GM23338 (cell line): Measurements from ENCODE around the gene FAM20C. TPM values are rescaled to one million over a fixed set of nuclear protein-coding genes. Genes with fewer than 3 reads are reported as not detected.

Experiments
- ATAC-seq: fragments of 200-7000 bp; cut with Tn5 transposase; 3 replicates; pipeline ENCODE4 v1.9.1; 2020
- DNase-seq: peaks from one replicate; pipeline ENCODE4 v3.0.0-alpha.2; 2015; ENCODE audit warnings: low spot score
- H2AFZ ChIP-seq: fragments of 200-600 bp; sonication (generic); 2 replicates; pipeline ENCODE4 v1.8.0; 2016; ENCODE audit warnings: antibody characterized with exemption, mild to moderate bottlenecking, moderate library complexity
- H3F3A ChIP-seq: fragments of 200-600 bp; sonication (generic); replicated peaks from 2 replicates; pipeline ENCODE4 v1.8.0; 2017; ENCODE audit warnings: antibody characterized with exemption, mixed run types, low read depth
- H3K27ac ChIP-seq: fragments of 200-600 bp; sonication (generic); 2 replicates; pipeline ENCODE4 v1.6.1; 2016; ENCODE audit warnings: low read depth
- H3K27me3 ChIP-seq: fragments of 200-600 bp; sonication (generic); 2 replicates; pipeline ENCODE4 v1.8.0; 2016; ENCODE audit warnings: mild to moderate bottlenecking, mixed run types, moderate library complexity; ENCODE audit not compliant: insufficient read depth
- H3K36me3 ChIP-seq: fragments of 200-600 bp; sonication (generic); 2 replicates; pipeline ENCODE4 v1.8.0; 2016; ENCODE audit warnings: mild to moderate bottlenecking; ENCODE audit not compliant: insufficient read depth
- H3K4me1 ChIP-seq: fragments of 200-600 bp; sonication (generic); 2 replicates; pipeline ENCODE4 v1.8.0; 2016; ENCODE audit warnings: mild to moderate bottlenecking, moderate library complexity; ENCODE audit not compliant: insufficient read depth
- H3K4me2 ChIP-seq: fragments of 200-600 bp; sonication (generic); 2 replicates; pipeline ENCODE4 v1.7.1; 2017; ENCODE audit warnings: mixed run types
- H3K4me3 ChIP-seq: fragments of 200-600 bp; sonication (generic); 2 replicates; pipeline ENCODE4 v1.6.1; 2016; ENCODE audit warnings: mixed run types
- H3K79me2 ChIP-seq: fragments of 200-600 bp; sonication (generic); replicated peaks from 2 replicates; pipeline ENCODE4 v1.8.0; 2017; ENCODE audit warnings: mild to moderate bottlenecking; ENCODE audit not compliant: insufficient read depth
- H3K9me2 ChIP-seq: fragments of 200-600 bp; sonication (generic); 2 replicates; pipeline ENCODE4 v1.8.0; 2017; ENCODE audit not compliant: insufficient read depth
- H4K20me1 ChIP-seq: fragments of 200-600 bp; sonication (generic); replicated peaks from 2 replicates; pipeline ENCODE4 v1.8.0; 2017; ENCODE audit warnings: mild to moderate bottlenecking; ENCODE audit not compliant: insufficient read depth
- H3K27ac Mint-ChIP-seq: 2 replicates; pipeline ENCODE4 v1.8.0; 2020; ENCODE audit warnings: inconsistent platforms, mild to moderate bottlenecking, moderate library complexity, mixed read lengths
- H3K27me3 Mint-ChIP-seq: 3 replicates; pipeline ENCODE4 v1.8.0; 2022; ENCODE audit warnings: low read depth, mild to moderate bottlenecking, moderate library complexity, mixed read lengths, inconsistent platforms; ENCODE audit not compliant: insufficient read depth, poor library complexity
- H3K36me3 Mint-ChIP-seq: 3 replicates; pipeline ENCODE4 v1.8.0; 2021; ENCODE audit warnings: low read depth, mild to moderate bottlenecking, inconsistent platforms, moderate library complexity, mixed read lengths
- H3K4me1 Mint-ChIP-seq: 3 replicates; pipeline ENCODE4 v1.8.0; 2020; ENCODE audit warnings: mild to moderate bottlenecking, inconsistent platforms, mixed read lengths
- H3K4me3 Mint-ChIP-seq: 3 replicates; pipeline ENCODE4 v1.8.0; 2021; ENCODE audit warnings: moderate library complexity, mild to moderate bottlenecking, inconsistent platforms, mixed read lengths
- H3K9me3 Mint-ChIP-seq: 3 replicates; pipeline ENCODE4 v1.8.0; 2020; ENCODE audit warnings: moderate library complexity, mild to moderate bottlenecking, inconsistent platforms, mixed read lengths
- CREB1 ChIP-seq: fragments of 250-450 bp; sonication (Bioruptor Pico); IDR thresholded peaks from 2 replicates; pipeline ENCODE4 v1.5.0; 2020; ENCODE audit warnings: low read depth, mild to moderate bottlenecking, moderate library complexity
- NANOG ChIP-seq: IDR thresholded peaks from 2 replicates; pipeline ENCODE4 v1.6.1; 2016; ENCODE audit warnings: antibody characterized with exemption, borderline replicate concordance
- POLR2AphosphoS5 ChIP-seq: IDR thresholded peaks from 2 replicates; pipeline ENCODE4 v1.6.1; 2016; ENCODE audit warnings: antibody characterized with exemption, low read depth
- STAT1 ChIP-seq: IDR thresholded peaks from one replicate; pipeline ENCODE4 v1.6.1; 2016; ENCODE audit warnings: antibody characterized with exemption; ENCODE audit not compliant: unreplicated experiment
- polyA plus RNA-seq: library from polyadenylated mRNA; unstranded; fragments of >200 nt; fragmentation: Nextera tagmentation; extraction: Ambion mirVana; gene quantifications from 2 replicates; pipeline ENCODE4 v1.2.1, GENCODE V29; 2016
- total RNA-seq: library from RNA; depleted of rRNA; stranded (reverse); fragments of >200 nt; shearing (Covaris generic); gene quantifications from 2 replicates; pipeline ENCODE4 v1.2.3, GENCODE V29; 2014
- TF ChIP-seq, protein P1 (sequence below): fragments of 250-450 bp; sonication (Bioruptor Pico); IDR thresholded peaks from 2 replicates; pipeline ENCODE4 v1.5.0; 2020; ENCODE audit warnings: mild to moderate bottlenecking, moderate library complexity
- TF ChIP-seq, protein P2 (sequence below): IDR thresholded peaks from 2 replicates; pipeline ENCODE4 v1.6.1; 2016; ENCODE audit warnings: antibody characterized with exemption

The FAM20C gene
- total and polyA plus RNA-seq, 2 experiments from 2014 or later: 7.6 to 24.8 TPM

DNA sequence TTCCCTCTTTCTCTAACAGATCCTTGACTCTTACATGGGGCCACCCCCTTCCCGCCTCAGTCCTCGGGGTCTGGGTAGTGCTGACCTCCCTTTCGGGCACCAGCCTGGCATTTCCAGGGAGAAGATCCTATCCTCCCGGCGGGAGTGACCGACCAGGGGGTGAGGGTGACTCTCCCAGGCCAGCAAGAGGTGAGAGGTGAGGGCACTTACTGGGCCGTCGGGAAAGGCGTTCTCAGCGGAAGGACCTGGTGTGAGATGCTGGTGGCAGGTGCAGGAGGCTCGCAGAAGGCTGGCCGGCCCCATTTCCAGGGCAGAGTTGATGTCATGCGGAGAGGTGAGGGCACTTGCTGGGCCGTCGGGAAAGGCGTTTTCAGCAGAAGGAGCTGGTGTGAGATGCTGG, 93.4 kb downstream of the FAM20C start:
- Mint-ChIP-seq H3K36me3 (peaks cover 27% of the 10 kb centered on the region), H3K4me1 (no peaks in the 10 kb centered on the region), H3K9me3 (peaks cover 66% of the 10 kb centered on the region), H3K4me3 (no peak overlapping the region), H3K27ac (no peak overlapping the region), H3K27me3 (peaks cover 8% of the 10 kb centered on the region)
- Histone ChIP-seq H3K4me1 (no peaks in the 10 kb centered on the region; the same call in 1 of the 2 replicates), H3K4me3 (no peak overlapping the region), H2AFZ (no peak overlapping the region), H3K27ac (no peak overlapping the region), H3K36me3 (no peaks in the 10 kb centered on the region), H3K4me2 (no peak overlapping the region), H3K27me3 (peaks cover 41% of the 10 kb centered on the region), H3K9me2 (no peaks in the 10 kb centered on the region), H3K79me2 (no peaks in the 10 kb centered on the region), H3F3A (0 out of 2 replicates have a peak, but pooled peaks cover 4% of the 10 kb centered on the region), H4K20me1 (no peaks in the 10 kb centered on the region)
- no peak for TF ChIP-seq NANOG
- no peak for TF ChIP-seq STAT1
- ATAC-seq: no peak
- no peak for DNase-seq

DNA sequence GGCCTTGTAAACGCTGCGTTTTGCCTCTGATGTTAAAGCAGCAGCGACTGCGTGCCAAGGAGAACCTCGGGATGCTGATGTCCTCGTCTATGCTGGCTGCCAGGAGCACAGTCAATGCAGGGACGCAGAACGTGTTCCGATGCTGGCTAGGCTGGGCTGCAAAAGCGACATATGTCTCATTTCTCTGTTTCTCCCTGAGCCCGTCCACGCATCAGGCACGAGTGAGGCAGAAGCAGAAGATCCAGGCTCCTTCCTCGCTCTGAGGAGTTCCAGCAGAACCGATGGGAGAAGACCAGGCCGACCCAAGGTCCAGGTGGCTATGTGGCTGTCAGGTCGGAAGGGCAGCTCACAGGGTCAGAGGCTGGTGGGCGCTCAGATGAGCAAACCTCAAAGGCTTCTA, 93.9 kb downstream of the FAM20C start:
- no peaks in the 10 kb centered on the region; the same call in 1 of the 2 replicates for H3K4me1 ChIP-seq
- Mint-ChIP-seq H3K27ac (no peak overlapping the region), H3K4me1 (no peaks in the 10 kb centered on the region), H3K9me3 (peaks cover 62% of the 10 kb centered on the region), H3K36me3 (peaks cover 25% of the 10 kb centered on the region), H3K4me3 (no peak overlapping the region), H3K27me3 (peaks cover 8% of the 10 kb centered on the region)
- H4K20me1 ChIP-seq: no peaks in the 10 kb centered on the region
- H3K79me2 ChIP-seq: no peaks in the 10 kb centered on the region
- TF ChIP-seq POLR2AphosphoS5: no peak
- TF ChIP-seq CREB1 (CRISPR knock-in tag): no peak
- TF ChIP-seq, protein P1, sequence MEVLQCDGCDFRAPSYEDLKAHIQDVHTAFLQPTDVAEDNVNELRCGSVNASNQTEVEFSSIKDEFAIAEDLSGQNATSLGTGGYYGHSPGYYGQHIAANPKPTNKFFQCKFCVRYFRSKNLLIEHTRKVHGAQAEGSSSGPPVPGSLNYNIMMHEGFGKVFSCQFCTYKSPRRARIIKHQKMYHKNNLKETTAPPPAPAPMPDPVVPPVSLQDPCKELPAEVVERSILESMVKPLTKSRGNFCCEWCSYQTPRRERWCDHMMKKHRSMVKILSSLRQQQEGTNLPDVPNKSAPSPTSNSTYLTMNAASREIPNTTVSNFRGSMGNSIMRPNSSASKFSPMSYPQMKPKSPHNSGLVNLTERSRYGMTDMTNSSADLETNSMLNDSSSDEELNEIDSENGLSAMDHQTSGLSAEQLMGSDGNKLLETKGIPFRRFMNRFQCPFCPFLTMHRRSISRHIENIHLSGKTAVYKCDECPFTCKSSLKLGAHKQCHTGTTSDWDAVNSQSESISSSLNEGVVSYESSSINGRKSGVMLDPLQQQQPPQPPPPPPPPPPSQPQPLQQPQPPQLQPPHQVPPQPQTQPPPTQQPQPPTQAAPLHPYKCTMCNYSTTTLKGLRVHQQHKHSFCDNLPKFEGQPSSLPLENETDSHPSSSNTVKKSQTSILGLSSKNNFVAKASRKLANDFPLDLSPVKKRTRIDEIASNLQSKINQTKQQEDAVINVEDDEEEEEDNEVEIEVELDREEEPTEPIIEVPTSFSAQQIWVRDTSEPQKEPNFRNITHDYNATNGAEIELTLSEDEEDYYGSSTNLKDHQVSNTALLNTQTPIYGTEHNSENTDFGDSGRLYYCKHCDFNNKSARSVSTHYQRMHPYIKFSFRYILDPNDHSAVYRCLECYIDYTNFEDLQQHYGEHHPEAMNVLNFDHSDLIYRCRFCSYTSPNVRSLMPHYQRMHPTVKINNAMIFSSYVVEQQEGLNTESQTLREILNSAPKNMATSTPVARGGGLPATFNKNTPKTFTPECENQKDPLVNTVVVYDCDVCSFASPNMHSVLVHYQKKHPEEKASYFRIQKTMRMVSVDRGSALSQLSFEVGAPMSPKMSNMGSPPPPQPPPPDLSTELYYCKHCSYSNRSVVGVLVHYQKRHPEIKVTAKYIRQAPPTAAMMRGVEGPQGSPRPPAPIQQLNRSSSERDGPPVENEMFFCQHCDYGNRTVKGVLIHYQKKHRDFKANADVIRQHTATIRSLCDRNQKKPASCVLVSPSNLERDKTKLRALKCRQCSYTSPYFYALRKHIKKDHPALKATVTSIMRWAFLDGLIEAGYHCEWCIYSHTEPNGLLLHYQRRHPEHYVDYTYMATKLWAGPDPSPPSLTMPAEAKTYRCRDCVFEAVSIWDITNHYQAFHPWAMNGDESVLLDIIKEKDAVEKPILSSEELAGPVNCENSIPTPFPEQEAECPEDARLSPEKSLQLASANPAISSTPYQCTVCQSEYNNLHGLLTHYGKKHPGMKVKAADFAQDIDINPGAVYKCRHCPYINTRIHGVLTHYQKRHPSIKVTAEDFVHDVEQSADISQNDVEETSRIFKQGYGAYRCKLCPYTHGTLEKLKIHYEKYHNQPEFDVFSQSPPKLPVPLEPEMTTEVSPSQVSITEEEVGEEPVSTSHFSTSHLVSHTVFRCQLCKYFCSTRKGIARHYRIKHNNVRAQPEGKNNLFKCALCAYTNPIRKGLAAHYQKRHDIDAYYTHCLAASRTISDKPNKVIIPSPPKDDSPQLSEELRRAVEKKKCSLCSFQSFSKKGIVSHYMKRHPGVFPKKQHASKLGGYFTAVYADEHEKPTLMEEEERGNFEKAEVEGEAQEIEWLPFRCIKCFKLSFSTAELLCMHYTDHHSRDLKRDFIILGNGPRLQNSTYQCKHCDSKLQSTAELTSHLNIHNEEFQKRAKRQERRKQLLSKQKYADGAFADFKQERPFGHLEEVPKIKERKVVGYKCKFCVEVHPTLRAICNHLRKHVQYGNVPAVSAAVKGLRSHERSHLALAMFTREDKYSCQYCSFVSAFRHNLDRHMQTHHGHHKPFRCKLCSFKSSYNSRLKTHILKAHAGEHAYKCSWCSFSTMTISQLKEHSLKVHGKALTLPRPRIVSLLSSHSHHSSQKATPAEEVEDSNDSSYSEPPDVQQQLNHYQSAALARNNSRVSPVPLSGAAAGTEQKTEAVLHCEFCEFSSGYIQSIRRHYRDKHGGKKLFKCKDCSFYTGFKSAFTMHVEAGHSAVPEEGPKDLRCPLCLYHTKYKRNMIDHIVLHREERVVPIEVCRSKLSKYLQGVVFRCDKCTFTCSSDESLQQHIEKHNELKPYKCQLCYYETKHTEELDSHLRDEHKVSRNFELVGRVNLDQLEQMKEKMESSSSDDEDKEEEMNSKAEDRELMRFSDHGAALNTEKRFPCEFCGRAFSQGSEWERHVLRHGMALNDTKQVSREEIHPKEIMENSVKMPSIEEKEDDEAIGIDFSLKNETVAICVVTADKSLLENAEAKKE (CRISPR knock-in tag): no peak
- TF ChIP-seq, protein P2, sequence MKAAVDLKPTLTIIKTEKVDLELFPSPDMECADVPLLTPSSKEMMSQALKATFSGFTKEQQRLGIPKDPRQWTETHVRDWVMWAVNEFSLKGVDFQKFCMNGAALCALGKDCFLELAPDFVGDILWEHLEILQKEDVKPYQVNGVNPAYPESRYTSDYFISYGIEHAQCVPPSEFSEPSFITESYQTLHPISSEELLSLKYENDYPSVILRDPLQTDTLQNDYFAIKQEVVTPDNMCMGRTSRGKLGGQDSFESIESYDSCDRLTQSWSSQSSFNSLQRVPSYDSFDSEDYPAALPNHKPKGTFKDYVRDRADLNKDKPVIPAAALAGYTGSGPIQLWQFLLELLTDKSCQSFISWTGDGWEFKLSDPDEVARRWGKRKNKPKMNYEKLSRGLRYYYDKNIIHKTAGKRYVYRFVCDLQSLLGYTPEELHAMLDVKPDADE: no peak
- H3K9me2 ChIP-seq: no peaks in the 10 kb centered on the region
- no peaks in the 10 kb centered on the region for H3K36me3 ChIP-seq
- ATAC-seq: no peak
- H3K27me3 ChIP-seq: peaks cover 46% of the 10 kb centered on the region
- no peak overlapping the region for H2AFZ ChIP-seq
- H3F3A ChIP-seq: 0 out of 2 replicates have a peak, but pooled peaks cover 4% of the 10 kb centered on the region
- H3K27ac ChIP-seq: no peak overlapping the region
- DNase-seq: no peak
- no peak overlapping the region for H3K4me3 ChIP-seq
- H3K4me2 ChIP-seq: no peak overlapping the region
